GM19328 (cell line): ENCODE results near the gene MSI2.

Experiments used
- ATAC-seq: cut with Tn5 transposase; IDR thresholded peaks from one replicate; pipeline ENCODE4 v1.9.1; 2021; ENCODE audit warnings: mild to moderate bottlenecking, moderate library complexity; ENCODE audit not compliant: unreplicated experiment

Gene MSI2

DNA sequence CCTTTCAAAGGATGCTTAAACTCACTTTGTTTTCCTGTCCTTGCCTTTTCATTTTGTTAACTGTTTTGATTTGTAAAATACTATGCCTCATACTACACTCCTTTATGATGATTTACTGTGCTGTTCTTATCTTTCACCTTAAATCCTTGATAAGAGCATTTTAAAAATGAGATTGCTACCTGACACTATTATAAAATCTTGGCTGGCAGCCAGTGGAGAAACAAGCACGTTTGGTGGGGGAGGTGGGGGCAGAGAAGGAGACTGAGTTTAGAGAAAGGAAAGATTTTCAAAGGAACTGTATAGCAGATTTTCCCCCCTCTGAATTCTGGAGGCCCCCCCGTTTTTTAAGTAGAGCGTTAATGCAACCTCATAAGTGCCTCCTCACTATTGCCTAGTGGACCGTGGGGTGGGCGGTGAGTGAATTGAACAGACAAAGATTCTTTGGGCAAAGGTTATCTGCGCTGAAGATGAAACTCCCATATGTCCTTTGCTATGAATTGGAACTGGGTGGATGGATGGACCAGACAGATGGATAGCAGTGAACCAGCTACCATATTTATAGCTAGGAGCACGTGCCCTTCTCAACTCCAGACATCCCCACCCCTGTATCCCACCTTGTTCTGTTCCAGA, 288.6 kb downstream of the MSI2 start:
- no peak for ATAC-seq

DNA sequence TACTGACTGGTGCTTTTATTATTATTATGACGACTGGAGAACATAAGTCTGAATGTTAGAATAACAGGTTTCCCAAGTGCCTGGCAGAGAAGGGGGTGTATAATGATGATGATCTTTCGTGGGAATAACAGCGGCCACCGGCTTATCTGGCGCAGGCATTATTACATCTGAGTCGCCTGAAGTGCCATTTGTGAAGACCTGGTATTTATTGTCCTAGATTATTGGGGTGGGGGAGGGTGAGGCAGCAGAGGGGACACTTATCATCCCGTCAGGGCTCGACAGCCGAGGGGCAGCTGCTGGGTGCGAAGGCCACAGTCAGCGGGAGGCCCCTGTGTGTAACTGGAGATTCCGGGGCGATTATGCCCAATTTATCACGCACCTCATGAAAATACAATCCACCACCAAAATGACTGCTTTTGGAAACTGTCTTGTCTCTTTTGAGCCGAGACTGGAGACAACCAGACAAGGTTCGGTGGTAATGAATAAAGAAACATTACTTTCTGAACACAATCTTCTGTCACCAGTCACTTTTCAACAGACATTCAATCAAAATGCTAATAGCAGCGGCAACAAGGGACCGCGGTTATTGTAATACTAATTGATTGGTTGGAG, 289.5 kb downstream of the MSI2 start:
- ATAC-seq, result no peak

DNA sequence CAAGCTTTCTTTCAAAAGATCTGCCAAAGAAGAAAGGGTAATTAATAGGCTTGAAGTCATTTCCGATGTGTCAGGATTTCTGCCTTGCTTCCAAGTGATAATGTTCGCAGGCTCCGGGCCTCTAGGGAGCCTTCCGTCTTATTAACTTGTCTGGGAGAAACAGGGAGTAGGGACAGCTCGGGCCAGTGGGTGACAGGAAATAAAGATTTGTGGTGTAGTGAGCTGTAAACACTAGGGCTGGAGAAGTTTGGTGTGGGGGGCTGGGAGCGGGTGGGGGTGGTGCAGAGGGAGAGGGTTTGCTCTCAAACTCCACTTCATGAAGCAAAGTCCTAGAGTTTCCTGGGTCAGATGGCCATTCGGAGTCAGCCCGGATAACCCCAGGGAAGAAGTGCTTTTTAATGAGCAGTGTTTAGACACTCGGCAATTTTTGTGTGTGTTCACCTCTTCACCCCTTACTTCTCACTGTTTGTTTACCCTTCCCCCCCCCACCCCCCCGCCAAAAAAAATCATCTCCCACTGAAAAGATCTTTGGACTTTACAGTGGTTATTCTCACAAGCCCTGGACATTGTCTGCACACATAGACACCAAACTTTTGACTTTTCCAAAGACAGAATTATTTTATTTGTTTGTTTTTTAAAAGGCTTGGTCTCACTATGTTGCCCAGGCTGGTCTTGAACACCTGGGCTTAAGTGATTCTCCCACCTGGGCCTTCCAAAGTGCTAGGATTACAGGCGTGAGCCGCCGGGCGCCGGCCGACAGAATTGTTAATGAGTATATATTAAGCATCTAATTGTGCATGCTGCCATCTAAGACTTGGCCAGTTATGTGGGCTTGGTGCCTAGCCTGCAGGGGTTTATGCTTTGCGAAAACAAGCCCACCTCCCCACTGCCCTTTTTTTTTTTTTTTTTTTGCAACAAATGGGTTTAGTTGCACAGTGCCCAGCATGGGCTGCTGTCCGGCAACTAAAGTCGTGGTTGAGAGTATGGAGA, 292.4 kb downstream of the MSI2 start:
- ATAC-seq, result no peak

DNA sequence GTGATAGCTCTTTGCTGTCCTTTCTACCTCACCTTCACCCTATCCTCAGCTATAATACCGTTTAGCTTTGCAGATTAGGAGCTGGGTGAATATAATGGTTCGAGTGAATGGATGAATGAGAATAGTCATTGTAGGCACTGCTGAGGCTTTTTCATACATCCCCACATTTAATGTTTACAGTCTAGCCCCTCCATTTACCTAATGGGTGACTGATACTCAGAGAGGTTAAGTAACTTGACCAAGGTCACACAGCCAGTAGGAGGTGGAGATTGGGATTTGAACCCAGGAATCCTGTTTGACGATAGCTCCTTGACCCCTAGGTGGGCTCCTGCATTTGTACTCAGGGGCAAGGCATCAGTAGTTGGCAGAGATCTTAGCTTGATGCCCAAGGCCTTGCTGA, 293.1 kb downstream of the MSI2 start:
- no peak for ATAC-seq

DNA sequence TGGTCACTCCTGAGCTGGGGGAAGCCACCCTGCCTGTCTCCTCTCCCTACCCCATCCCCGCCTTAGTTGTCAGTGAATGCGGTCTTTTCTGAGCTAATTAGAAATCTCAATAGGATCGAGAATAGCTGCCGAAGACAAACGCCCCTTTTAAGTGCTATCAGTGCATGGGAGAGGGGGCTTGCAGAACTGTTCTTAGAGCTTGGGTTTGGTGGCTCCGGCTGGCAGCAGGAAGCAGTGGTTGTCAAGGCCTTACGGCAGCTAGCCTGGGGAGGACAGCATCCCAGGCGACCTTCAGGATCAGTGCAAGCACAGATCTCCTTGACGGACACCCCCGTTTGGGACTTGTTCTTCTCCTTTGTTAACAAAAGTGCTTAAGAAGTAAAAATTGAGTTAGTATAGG, 293.7 kb downstream of the MSI2 start:
- ATAC-seq, result no peak

DNA sequence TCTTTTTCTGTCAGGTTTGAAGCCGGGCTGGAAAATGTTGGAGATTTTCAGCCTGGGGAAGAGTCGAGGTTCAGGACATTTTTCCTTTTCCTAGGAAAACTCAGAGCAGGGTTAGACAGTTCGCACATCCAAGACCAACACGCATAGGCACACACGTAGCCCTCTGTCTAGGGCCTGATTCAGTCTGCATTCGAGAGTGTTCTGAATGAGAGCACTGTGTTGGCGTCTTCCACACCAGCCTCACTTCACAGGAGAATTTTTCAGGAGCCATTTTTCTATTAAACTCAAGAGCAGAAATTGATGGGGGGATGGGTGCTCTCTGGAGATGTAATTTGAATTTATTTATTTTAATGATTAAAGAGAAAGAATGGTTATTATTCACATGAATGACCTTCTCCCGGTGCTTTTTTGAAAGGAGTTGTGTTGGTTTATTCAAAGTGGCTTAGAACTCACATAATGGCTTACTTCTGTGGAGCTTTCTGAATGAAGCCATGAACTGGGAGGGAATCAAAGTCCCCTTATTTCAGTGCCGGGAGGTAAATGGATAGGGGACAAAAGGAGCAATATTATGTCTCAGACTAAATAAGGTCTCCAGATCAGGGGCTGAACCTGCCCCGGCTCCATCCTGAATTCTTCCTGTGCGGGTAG, 294.5 kb downstream of the MSI2 start:
- ATAC-seq, result no peak

DNA sequence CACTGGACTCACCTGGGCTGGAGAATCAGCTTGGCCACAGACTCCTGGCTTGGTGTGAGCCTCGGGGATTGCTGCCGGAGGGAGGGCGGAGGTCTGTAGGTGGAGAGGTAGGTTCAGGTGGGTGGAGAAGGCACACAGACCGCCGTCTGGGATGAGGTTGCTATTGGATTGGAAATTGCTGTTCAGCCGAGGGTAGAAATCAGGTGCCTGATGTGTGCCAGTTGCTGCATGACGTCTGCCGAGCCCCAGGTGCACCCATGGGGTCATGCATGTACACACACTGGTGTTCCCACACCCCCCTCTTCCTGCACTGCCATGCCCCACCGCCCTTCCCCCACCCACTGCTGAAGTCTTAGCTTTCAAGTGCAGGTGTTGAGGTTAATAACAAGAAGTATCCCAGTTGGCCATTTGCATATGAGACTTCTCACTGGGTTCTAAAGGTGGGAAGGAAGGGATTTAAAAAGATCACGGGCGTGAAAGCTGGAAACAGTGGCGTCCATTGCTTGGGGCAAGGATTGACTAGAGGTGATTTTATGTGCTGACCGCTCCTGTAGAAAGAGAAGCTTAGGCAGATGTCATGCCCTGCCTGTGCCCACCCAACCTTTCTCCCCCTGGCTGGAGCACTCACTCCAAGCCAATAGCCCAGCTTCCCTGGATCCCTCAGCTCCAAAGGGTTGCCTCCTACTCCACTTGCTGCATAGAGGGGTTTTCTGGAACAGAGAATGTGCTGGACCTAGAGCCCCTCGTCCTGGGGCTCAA, 295.2 kb downstream of the MSI2 start:
- peak; percentile 68 for ATAC-seq

DNA sequence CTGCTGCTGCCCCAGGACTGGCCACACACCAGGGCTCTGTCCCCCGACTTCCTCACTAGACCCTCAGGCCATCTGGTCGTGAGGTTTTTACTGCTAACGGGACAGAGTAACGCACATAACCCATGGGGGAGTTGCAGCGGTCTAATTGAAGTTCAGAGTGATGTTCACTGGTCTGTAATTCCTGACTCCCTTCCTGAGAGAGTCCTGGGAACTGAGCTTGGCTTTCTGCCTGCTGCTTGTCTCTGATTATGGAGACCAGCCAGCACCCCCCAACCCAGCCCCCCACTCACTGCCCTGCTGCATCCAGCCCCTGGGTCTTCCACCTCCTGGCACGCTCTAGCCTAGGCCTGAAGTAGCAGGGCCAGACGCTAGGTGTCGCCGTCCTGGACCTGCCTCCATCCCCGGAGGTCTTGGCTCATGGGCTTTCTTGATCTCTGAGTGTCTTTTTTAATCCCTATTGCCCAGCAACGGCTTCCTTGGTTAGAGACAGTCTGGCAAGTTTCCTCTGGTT, 295.8 kb downstream of the MSI2 start:
- peak; percentile 58 for ATAC-seq

DNA sequence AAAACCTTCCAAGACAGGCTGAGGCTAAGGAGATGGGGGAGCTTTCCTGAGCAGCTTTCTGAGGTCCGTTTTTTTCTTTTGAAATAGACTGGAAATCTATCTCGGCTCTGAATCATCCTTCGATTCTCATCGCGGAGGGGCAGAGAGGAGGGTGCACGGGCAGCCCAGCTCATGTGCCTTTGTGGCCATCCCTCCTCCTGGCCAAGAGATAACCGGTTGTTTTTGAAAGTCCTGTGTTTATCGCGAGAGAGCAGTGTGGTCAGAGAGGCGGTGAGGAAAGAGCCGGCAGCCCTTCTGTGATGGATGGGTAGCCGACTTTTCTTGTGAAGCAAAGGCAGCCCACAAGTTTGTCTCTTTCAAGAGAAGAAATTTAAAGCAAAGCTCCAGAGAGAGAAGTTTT, 297.2 kb downstream of the MSI2 start:
- ATAC-seq, result no peak

DNA sequence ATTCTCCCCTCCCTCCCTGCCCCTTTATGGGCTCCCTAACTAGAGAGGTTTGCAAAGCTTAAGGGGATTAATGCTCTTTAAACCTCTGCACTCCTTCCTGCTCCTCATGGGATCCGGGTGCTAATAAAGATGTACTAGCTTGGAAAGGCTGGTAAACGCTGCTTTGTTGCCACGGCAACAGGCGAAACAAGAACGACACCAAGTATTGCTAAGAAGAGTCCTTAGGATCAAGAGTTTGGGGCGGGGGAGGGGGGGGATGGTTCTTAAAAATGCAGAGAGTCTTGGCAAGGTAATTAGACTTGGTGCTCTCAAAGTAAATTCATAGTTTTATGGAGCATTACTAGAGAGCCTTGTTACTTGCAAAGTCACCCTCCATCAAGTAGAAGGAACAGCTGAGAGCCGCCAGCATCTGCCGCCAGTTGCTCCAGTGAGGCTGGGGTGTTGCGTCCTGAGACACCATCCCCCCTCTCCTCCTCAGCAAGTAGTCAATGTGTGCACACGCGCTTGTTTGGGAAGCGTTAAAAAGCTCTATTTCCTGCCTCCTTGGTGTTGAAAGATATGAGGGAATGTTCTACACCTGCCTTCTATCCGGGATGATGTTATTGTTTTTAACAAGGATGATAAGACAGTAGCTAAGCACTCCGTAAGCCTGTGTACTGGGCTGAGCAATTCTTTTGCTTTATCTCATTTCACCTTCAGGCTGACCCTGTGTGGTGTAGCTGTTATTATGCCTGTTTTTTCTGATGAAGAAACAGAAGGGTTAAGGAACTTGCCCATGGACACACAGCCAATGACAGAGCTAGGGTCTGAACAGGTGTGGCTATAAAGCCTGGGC, 297.9 kb downstream of the MSI2 start:
- no peak for ATAC-seq

DNA sequence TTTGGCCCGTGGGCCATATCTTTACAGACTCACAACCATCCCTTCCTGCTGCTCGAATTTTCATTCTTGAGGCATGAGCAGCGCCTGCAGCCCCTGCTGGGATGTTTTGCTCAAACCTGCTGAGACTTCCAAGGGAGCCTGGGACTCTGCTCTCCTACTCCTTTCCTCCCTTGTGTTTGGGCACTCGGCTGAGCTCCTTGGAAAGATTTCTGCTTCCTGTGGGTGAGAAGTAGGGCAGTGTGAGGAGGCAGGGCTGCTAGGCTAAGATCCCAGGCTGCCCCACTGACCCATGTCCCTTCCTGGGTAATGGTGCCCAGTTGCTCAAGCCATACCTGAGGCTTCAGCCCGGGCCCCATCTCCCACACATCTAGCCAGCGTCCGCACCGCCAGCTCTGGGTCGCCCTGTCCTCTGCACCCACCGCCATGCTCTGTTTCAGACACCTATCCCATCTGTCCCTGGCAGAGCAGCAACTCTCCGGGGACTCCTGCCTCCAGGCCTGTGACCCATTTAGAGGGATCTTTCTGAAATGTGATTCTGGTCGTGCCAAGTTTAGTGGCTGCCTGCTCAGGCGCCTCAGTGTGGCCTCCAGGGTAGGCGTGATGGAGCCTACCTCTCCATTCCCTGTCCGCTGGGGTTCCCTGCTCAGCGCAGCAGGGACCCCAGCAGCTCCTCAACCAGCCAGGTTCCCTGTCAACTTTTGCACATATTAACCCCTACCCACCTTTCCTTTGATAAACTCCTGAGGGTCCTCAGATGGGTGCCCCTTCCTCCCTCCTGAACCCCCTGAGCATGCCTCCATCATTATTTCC, 298.7 kb downstream of the MSI2 start:
- no peak for ATAC-seq

DNA sequence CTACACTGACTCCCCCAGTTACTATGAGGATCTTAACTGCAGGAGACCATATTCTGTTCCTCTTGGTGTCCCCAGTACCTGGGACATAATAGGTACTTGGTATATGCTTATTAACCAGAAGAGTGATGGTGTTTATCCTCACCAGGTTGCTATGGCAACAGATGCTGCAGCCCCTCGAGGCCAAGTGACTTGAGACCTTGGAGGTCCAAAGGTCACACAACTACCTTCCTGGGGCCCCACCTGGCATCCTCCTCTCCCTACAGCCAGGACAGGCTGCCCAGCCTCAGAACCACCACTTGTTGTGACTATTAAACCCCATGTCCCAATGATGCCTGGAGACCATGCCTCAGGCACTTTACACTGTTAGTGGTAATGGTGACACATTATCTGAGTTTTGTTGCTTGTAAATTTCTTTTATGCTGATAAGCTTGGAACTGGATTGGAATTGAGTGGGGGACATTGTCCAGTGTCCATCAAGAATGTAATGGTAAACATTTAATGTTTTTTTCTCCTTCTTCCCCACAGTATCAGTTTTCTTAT, 299.4 kb downstream of the MSI2 start:
- no peak for ATAC-seq

DNA sequence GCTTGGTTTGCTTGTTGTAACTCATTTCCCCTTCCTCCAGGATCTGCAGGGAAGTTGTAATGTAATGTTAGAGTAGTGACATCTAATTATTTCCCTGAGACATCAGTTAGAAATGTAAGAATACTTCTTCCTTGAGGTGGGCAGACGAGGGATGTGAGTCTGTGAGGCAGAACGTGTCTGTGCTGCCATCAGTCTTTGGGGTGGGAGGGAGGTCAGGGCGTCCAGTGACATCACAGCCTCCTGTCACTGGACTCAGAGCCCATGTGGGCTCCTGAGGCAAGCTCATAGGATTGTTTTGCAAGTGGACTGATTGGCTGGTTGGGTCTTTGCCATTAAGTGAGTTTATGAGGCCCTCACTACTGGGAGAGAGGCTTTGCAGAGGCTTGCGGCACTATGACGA, 300.0 kb downstream of the MSI2 start:
- ATAC-seq, result no peak

DNA sequence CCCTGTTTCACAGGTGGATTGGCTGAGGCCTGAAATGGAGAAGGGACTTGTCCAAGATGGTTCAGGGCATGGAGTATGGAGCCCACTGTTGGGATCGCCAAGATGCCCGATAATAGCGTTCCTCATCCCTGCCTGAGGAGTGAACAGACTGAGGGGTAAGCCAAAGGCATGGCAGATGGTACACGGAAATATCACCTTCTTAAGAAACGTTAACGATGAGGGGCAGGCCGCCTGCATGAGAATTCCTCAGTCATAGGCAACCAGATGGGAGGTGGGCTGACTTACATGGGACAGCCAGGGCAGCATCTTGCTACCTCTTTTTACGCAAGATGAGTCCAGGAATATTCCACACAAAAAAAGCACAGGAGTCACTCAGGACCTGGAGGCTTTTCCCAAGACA, 300.7 kb downstream of the MSI2 start:
- no peak for ATAC-seq

DNA sequence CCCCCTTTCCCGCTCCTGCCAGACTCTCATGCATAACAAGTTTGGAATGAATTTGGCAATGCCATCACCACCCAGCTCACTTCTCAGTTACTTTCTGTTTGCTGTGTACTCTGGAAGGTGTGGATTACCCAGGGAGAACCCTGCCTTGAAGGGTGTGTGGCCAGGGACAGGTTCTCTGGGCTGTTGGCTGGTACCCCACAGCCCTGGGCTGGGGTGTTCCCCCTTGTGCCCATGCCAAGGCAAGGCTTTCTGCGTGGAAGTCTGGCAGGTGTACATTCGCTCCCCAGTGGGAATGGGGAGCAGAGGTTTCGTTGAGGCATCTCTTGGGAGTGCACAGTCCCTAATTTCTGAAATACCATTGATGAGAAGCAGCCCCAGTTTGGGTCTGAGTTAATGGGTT, 301.1 kb downstream of the MSI2 start:
- no peak for ATAC-seq

DNA sequence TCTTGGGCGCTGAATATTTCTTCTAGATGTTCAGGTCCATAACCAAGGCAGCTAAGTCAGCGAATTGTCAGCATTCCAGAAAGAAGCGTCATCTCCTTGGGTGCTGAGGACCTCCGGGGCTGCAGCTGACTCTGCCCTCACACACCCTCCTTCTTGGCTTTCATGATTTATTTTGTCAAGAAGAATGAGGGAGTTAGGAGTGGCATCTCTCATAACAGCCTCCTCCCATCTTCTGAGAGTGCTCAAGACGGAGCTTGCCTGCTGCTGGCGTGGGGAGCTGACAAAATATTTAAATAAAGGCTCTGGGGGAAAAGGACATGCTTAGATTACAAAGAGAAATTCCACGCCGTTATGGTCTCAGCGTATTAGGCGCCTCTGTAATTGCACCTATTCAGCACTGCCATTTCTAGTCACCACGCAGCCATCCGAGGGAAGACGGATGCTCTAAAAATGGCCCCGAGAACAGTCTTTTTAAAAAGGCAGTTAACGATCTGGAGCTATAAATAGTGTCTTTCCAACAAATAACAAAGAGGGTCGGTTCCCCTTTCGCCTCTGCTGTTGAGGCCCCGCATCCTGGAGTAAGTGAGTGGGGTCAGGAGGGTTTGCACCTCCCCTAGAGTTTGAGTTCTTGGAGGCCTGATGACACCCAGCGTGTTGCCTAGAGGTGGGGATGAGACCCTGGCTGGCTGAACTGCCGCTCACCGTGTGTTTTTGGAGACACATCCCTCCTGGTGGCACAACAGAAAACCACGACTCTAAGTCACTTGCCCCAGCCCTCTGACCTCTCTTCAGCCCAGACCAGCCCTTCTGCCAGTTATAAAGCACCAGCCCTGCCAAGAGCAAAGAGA, 301.7 kb downstream of the MSI2 start:
- ATAC-seq, result no peak

DNA sequence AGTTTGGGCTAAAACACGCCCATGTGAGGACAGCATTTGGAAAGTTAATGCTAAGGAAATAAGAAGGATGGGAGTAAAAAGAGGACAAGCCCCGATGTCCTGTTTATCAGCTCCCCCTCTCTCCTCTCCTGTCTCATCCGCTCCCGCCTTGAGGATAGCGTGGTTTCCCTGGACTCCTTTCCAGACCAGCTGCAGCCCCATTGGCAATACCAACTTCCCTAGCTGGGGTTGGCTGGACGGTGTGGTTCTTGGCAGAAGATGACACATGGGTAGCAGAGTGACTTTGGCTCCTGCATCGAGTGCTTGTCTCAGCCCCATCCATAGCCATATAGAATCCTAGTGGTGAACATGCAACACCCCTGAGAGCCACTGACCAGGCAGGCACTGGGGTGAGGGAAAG, 302.9 kb downstream of the MSI2 start:
- no peak for ATAC-seq
